Epithelial cell of esophagus (primary cell): ENCODE measurements around the gene SPRED2.

Experiments used
- DNase-seq: peaks from one replicate; pipeline ENCODE4 v3.0.0; 2010; ENCODE audit warnings: low read depth
- H3K4me3 ChIP-seq: 2 replicates; pipeline ENCODE4 v1.5.1; 2011; ENCODE audit warnings: mild to moderate bottlenecking, low read length, control low read depth
- TF ChIP-seq, protein P1 (sequence below): IDR thresholded peaks from 2 replicates; pipeline ENCODE4 v1.5.1; 2011; ENCODE audit warnings: low read depth, mild to moderate bottlenecking, low read length, control low read depth, inconsistent platforms; ENCODE audit not compliant: insufficient read depth; ENCODE audit errors: missing control alignments

Gene SPRED2

DNA sequence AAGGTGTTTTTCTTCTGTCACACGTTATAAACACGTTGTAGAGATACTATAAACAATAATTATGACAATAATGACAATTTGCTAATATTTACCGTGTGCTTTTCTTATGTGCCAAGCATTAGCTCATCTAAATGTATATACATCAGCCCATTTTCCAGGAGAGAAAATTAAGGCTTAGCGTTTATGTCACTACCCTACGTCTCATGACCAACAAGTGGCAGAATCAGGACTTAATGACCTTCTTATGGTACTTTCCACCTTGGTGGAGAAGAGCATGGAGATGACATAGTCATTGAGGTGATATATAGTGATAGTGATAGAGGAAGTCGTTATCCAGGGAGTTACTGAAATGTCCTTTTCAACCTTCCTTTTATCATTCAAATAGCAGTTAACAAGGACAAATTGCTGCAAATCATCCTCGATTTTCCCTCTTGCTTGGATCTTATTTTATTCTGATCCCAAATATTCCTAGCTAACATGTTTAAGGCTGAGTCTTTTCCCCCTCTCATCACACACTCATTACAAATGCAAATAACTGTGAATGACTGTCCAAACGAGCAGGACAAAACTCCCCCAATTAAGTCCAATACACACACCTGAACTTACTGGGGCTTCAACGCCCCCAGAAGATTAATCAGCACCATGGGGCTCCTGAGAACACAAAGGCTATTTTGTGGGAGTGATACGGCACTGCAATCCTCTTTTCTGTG lies 27.3 kb downstream of the SPRED2 start:
- TF ChIP-seq, protein P1, sequence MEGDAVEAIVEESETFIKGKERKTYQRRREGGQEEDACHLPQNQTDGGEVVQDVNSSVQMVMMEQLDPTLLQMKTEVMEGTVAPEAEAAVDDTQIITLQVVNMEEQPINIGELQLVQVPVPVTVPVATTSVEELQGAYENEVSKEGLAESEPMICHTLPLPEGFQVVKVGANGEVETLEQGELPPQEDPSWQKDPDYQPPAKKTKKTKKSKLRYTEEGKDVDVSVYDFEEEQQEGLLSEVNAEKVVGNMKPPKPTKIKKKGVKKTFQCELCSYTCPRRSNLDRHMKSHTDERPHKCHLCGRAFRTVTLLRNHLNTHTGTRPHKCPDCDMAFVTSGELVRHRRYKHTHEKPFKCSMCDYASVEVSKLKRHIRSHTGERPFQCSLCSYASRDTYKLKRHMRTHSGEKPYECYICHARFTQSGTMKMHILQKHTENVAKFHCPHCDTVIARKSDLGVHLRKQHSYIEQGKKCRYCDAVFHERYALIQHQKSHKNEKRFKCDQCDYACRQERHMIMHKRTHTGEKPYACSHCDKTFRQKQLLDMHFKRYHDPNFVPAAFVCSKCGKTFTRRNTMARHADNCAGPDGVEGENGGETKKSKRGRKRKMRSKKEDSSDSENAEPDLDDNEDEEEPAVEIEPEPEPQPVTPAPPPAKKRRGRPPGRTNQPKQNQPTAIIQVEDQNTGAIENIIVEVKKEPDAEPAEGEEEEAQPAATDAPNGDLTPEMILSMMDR: no peak
- H3K4me3 ChIP-seq: no peak overlapping the region
- DNase-seq: no peak

DNA sequence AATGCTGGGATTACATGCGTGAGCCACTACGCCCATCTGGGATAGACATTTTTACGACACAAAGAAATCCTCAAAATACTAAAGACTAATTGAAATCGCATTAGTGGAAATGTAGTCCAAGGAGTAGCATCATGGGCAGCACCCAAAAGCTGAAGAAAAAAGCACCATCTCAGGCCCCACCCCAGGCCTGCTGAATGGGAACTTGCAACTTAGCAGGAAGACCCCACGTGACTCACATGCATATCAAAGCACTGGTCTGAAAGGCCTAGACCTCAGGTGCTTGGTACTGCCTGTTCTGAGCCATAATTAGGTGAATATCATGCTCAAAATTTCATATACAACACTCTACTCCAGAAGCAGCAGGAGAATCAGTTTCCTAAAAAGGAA lies 28.9 kb downstream of the SPRED2 start:
- no peak for DNase-seq
- TF ChIP-seq, protein P1: no peak
- H3K4me3 ChIP-seq: no peak overlapping the region

DNA sequence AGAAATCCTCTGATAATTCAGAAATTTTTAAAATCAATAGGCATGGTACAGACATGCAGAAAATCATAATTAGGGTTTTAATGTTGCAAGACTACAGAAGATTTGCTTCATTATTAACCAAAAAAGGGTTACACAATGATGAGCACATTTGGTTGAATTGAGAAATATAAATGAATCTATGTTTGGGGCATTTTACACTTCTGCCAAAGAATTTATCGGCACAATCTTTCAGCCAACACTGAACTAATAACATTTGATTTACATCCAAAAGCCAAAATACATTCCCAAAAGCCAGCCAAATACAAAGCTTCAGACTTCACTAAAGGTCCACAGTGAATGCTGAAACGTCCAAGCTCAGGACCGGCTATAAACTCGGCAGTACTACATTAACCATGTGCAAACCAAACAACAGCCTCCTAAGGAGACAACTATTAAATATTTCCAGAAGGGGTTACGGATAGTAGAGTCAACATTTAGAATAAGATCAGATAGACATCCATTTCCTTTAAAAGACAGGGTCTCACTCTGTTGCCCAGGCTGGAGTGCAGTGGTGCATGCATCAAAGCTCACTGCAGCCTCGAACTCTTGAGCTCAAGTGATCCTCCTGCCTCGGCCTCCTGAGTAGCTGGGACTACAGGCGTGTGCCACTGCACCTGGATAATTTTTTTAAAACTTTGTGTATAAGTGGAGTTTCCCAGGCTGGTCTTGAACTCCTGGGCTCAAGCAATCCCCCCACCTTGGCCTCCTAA lies 29.4 kb downstream of the SPRED2 start:
- TF ChIP-seq, protein P1: no peak
- H3K4me3 ChIP-seq: no peak overlapping the region
- DNase-seq: no peak

DNA sequence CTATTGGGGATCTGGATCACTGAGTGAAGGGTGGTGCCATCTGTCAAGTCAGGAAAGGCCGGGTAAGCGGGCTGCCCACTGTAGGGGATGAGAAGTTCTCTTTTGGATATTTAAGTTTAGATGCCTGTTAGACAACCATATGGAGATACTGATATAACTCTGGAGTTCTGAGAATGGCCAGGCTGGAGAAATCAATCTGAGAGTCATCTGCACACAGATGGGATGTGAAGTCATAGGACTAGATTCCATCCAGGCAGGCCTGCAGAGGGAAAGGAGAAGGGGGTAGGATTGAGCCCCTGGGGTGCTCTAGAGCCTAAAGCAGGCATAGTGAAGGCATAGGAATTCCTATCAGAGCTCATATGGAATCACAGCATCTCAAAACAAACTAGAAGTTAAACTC lies 30.1 kb downstream of the SPRED2 start:
- H3K4me3 ChIP-seq: no peak overlapping the region
- TF ChIP-seq, protein P1: no peak
- DNase-seq: no peak

DNA sequence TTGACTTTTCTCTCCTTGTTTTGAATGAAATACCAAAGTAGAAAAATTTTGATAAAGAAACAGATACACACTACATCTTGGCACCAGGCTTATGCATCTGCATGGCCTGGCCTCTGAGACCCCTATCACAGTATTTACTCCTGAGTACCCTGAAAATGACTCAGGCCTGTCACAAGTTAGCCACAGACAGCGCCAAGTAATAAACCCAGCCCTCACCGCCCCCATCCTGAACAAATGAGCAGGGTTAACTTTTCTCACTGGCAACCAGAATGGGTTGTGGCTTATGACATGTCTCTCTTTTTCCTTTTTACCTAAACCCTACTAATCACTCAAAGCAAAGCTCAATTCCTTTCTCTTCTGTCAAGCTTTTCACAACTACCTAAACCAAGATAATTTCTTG lies 35.3 kb downstream of the SPRED2 start:
- no peak for DNase-seq
- no peak overlapping the region for H3K4me3 ChIP-seq
- TF ChIP-seq, protein P1: no peak

DNA sequence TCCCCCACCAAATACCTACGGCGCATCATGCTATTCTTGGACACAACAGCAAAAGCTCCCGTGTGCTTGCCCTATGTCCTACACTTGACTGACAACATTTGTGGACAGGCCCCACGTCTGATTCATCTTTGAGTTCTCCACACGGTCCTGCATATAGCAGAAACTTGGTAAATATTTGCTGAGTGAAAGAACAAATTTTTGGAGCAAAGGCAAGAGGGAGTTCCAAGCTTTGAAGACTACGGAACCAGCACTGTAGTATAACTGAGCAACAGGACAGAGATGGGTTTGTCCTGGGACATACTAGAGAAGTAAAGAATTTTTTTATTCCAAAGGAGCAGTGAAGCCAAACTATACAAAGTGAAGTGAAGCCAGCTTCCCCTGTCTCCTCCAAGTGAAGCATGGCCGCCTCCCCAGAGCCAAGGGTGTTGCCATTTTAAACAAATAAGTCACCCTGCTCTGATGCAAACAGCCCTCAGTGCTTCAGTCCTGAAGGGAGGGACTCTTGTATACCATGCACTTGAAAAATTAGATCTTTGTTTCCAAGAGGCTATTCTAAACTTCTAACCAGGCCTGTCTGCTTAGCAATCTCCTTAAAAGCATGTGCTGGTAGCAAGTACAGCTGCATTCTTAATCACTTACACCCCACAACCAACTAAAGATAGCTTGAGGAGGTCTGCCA lies 35.9 kb downstream of the SPRED2 start:
- peak; percentile 64 for DNase-seq
- TF ChIP-seq, protein P1: no peak
- no peak overlapping the region for H3K4me3 ChIP-seq
